IMR-90 (cell line): ENCODE measurements around the gene ZBTB7B. TPM values are rescaled to one million over a fixed set of nuclear protein-coding genes. Genes with fewer than 3 reads are reported as not detected.

Experiments
- ATAC-seq: fragments of 200-7000 bp; cut with Tn5 transposase; 2 replicates; pipeline ENCODE4 v1.9.1; 2020; ENCODE audit warnings: low read depth, mild to moderate bottlenecking, moderate library complexity
- BruUV-seq: library from RNA; stranded (reverse); fragments of 400-500 nt; replicated peaks from 2 replicates; lab custom pipeline; 2021; lab: Mats Ljungman, UMichigan
- CTCF ChIA-PET: fragments of 300-600 bp; formaldehyde crosslinking; extraction: SDS; loops from one replicate; lab custom pipeline; 2021; ENCODE audit warnings: antibody characterized with exemption; lab: Yijun Ruan, JAX
- POLR2A ChIA-PET: fragments of 300-600 bp; sonication (Branson Sonifier 250); formaldehyde crosslinking; loops from one replicate; lab custom pipeline; 2022; ENCODE audit warnings: antibody characterized with exemption; ENCODE audit not compliant: unreplicated experiment; lab: Charles Lee
- DNase-seq: peaks from one replicate; pipeline ENCODE4 v3.0.0; 2013
- H2AFZ ChIP-seq: replicated peaks from 2 replicates; pipeline ENCODE3; 2013; ENCODE audit warnings: low read length, mild to moderate bottlenecking; ENCODE audit not compliant: poor library complexity
- H2AK5ac ChIP-seq: 2 replicates; pipeline ENCODE4 v1.6.1; 2013; ENCODE audit warnings: low read depth, low read length, inconsistent platforms
- H2AK9ac ChIP-seq: replicated peaks from 2 replicates; pipeline ENCODE3; 2013; ENCODE audit warnings: mild to moderate bottlenecking, low read depth, low read length, moderate library complexity; ENCODE audit not compliant: poor library complexity
- H2BK120ac ChIP-seq: 2 replicates; pipeline ENCODE4 v1.6.1; 2013; ENCODE audit warnings: low read depth, low read length, inconsistent platforms
- H2BK15ac ChIP-seq: 3 replicates; pipeline ENCODE4 v1.6.1; 2013; ENCODE audit warnings: low read depth, low read length, inconsistent platforms
- H2BK20ac ChIP-seq: 2 replicates; pipeline ENCODE4 v1.6.1; 2013; ENCODE audit warnings: low read depth, mild to moderate bottlenecking, inconsistent platforms, low read length, moderate library complexity
- H2BK5ac ChIP-seq: 2 replicates; pipeline ENCODE4 v1.6.1; 2013; ENCODE audit warnings: mild to moderate bottlenecking, low read depth, low read length, inconsistent platforms; ENCODE audit not compliant: poor library complexity, severe bottlenecking
- H3K14ac ChIP-seq: replicated peaks from 2 replicates; pipeline ENCODE4 v1.6.1; 2013; ENCODE audit warnings: low read depth, low read length, inconsistent platforms
- H3K18ac ChIP-seq: 2 replicates; pipeline ENCODE4 v1.6.1; 2013; ENCODE audit warnings: low read depth, low read length, control low read depth
- H3K23ac ChIP-seq: 2 replicates; pipeline ENCODE4 v1.6.1; 2013; ENCODE audit warnings: low read depth, low read length, inconsistent platforms
- H3K27ac ChIP-seq: 2 replicates; pipeline ENCODE4 v1.5.1; 2013; ENCODE audit warnings: mild to moderate bottlenecking, control low read depth, low read length; ENCODE audit not compliant: insufficient read depth
- H3K27me3 ChIP-seq: 2 replicates; pipeline ENCODE4 v1.6.1; 2013; ENCODE audit warnings: low read length; ENCODE audit not compliant: control insufficient read depth, insufficient read depth
- H3K36me3 ChIP-seq: 2 replicates; pipeline ENCODE4 v1.6.1; 2013; ENCODE audit warnings: low read length, mixed read lengths; ENCODE audit not compliant: control insufficient read depth, insufficient read depth
- H3K4ac ChIP-seq: 2 replicates; pipeline ENCODE4 v1.6.1; 2013; ENCODE audit warnings: low read depth, low read length, inconsistent platforms
- H3K4me1 ChIP-seq: 2 replicates; pipeline ENCODE4 v1.6.1; 2013; ENCODE audit warnings: low read length, mixed read lengths; ENCODE audit not compliant: control insufficient read depth, insufficient read depth
- H3K4me2 ChIP-seq: 2 replicates; pipeline ENCODE4 v1.6.1; 2013; ENCODE audit warnings: low read depth, mild to moderate bottlenecking, control low read depth, low read length, moderate library complexity
- H3K4me3 ChIP-seq: 2 replicates; pipeline ENCODE4 v1.5.1; 2013; ENCODE audit warnings: low read depth, mild to moderate bottlenecking, control low read depth, low read length, moderate library complexity; ENCODE audit not compliant: insufficient read depth
- H3K56ac ChIP-seq: 2 replicates; pipeline ENCODE4 v1.6.1; 2013; ENCODE audit warnings: low read length, inconsistent platforms; ENCODE audit not compliant: insufficient read depth; ENCODE audit errors: extremely low read depth
- H3K79me1 ChIP-seq, 2 experiments: 2 replicates each; pipeline ENCODE4 v1.6.1; 2013; ENCODE audit warnings: low read length in 2 of 2, inconsistent platforms in 1 of 2, low read depth in 1 of 2
- H3K9ac ChIP-seq: 2 replicates; pipeline ENCODE4 v1.6.1; 2013; ENCODE audit warnings: low read depth, low read length, control low read depth
- H3K9me1 ChIP-seq: 2 replicates; pipeline ENCODE4 v1.6.1; 2013; ENCODE audit warnings: low read length, inconsistent platforms; ENCODE audit not compliant: insufficient read depth
- H3K9me3 ChIP-seq: 2 replicates; pipeline ENCODE4 v1.6.1; 2013; ENCODE audit warnings: low read length; ENCODE audit not compliant: control insufficient read depth, insufficient read depth
- H4K20me1 ChIP-seq: 2 replicates; pipeline ENCODE4 v1.6.1; 2013; ENCODE audit warnings: low read length, inconsistent platforms; ENCODE audit not compliant: insufficient read depth
- H4K5ac ChIP-seq: 2 replicates; pipeline ENCODE4 v1.6.1; 2013; ENCODE audit warnings: mild to moderate bottlenecking, low read depth, low read length, control low read depth
- H4K8ac ChIP-seq, 2 experiments: 2 replicates each; pipeline ENCODE4 v1.6.1; 2013; ENCODE audit warnings: low read depth in 2 of 2, low read length in 2 of 2, control low read depth in 1 of 2, inconsistent platforms in 1 of 2
- H4K91ac ChIP-seq: 2 replicates; pipeline ENCODE4 v1.6.1; 2013; ENCODE audit warnings: low read depth, low read length, inconsistent platforms; ENCODE audit not compliant: insufficient read depth
- BHLHE40 ChIP-seq: fragments of 150-350 bp; IDR thresholded peaks from 2 replicates; pipeline ENCODE4 v1.6.1; 2016; ENCODE audit warnings: mild to moderate bottlenecking, low read depth, low read length
- FOS ChIP-seq: fragments of 150-350 bp; IDR thresholded peaks from 2 replicates; pipeline ENCODE4 v1.6.1; 2016; ENCODE audit warnings: low read depth, low read length
- MAFK ChIP-seq: IDR thresholded peaks from 2 replicates; pipeline ENCODE4 v1.6.1; 2012; ENCODE audit warnings: low read depth, low read length, improper control_type of control experiment
- MXI1 ChIP-seq: IDR thresholded peaks from 2 replicates; pipeline ENCODE4 v1.6.1; 2012; ENCODE audit warnings: low read depth, mild to moderate bottlenecking, low read length, moderate library complexity, borderline replicate concordance
- NFE2L2 ChIP-seq: fragments of 150-350 bp; IDR thresholded peaks from 2 replicates; pipeline ENCODE4 v1.6.1; 2016; ENCODE audit warnings: low read depth, mild to moderate bottlenecking, low read length
- POLR2A ChIP-seq: IDR thresholded peaks from 2 replicates; pipeline ENCODE4 v1.6.1; 2012; ENCODE audit warnings: mild to moderate bottlenecking, low read depth, low read length
- RCOR1 ChIP-seq: IDR thresholded peaks from 2 replicates; pipeline ENCODE4 v1.6.1; 2012; ENCODE audit warnings: mild to moderate bottlenecking, low read length, improper control_type of control experiment; ENCODE audit not compliant: insufficient replicate concordance
- RFX5 ChIP-seq: IDR thresholded peaks from 2 replicates; pipeline ENCODE4 v1.8.0; 2012; ENCODE audit warnings: low read depth, mild to moderate bottlenecking, low read length, moderate library complexity
- WGBS, 2 experiments: methylation state at CpG; one replicate each; pipeline versions ENCODE4 v1.1.5 to v1.1.7; 2013; ENCODE audit warnings: missing lambda C conversion rate in 2 of 2; ENCODE audit not compliant: insufficient read length in 1 of 2; ENCODE audit errors: extremely low coverage in 2 of 2; 5-methylcytosine and 5-hydroxymethylcytosine counted together
- dilution Hi-C: fragments of 300-500 bp; cut with HindIII; formaldehyde crosslinking; loops from one replicate; pipeline ENCODE4 v1.14.3; 2018; ENCODE audit warnings: low sequenced_read_pairs; ENCODE audit not compliant: unreplicated experiment
- in situ Hi-C: fragments of 300-500 bp; cut with MboI; formaldehyde crosslinking; loops from 3 replicates; pipeline ENCODE4 v1.14.3; 2019; ENCODE audit warnings: low sequenced_read_pairs, inconsistent platforms, mixed read lengths
- intact Hi-C: fragments of 100-400 bp; cut with micrococcal nuclease; formaldehyde crosslinking; loops from 2 replicates; pipeline ENCODE4 v1.10.0; 2022
- polyA plus RNA-seq, 3 experiments: library from polyadenylated mRNA; depleted of rRNA; stranded (reverse); fragments of >200 nt; gene quantifications; 2 replicates each; pipeline ENCODE4 v1.2.3, GENCODE V29; 2012; ENCODE audit warnings: low replicate concordance in 1 of 3
- total RNA-seq: library from RNA; depleted of rRNA; stranded (reverse); fragments of >200 nt; gene quantifications from 2 replicates; pipeline ENCODE4 v1.2.3, GENCODE V29; 2012

Gene ZBTB7B
- total and polyA plus RNA-seq, 2 of the 4 experiments (the other 2 are of a cell fraction), result 7.7 to 17.4 TPM

DNA sequence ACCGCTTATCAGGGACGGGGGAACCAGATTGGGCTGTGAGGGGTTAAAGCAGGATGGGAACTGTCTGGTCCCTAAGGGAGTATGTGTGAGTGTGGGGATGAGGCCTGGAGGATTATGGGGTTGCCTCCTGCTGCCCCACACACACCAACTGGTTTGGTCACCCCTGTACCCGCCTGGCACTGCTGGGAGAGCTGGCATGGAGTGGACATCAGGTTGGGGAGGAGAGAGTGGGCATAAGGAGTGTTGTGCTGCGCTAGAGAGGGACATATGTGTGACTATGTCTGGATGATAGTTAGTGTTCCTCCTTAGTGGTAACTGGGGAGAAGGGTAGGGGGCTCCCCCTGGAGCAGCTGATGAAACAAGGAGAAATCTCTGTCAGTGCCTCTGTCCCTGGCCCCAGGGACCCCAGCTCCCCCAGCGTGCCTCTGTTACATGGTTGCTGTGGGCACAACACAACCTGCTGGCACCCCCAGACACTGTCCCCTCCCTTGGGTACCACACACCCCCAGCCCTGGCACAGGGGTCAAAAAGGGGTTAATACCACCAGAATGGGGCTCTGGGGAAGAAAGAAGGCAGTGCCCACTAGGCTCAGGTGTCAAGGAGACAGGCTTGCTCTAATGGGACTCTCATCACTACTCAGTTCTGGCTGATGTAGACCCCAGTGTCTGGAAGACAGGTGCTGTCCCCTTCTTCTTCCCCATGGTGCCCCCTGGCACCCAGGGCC is 1.9 kb downstream of the ZBTB7B start:
- H2AK5ac ChIP-seq, result peak overlapping the region; percentile 99
- peak overlapping the region; percentile 77 for H3K18ac ChIP-seq
- H3K14ac ChIP-seq, result peak overlapping the region; percentile 95
- peak overlapping the region; percentile 89 for H3K9ac ChIP-seq
- peaks cover 19% of the 10 kb centered on the region for H3K4me1 ChIP-seq
- H2AK9ac ChIP-seq, result peak overlapping the region; percentile 99
- H3K9me3 ChIP-seq, result no peaks in the 10 kb centered on the region
- H4K91ac ChIP-seq, result peak overlapping the region; percentile 98
- peaks cover under 1% of the 10 kb centered on the region; the same call in 1 of the 2 replicates for H4K20me1 ChIP-seq
- WGBS, 2 experiments, result no CpG with 5 or more reads among the region's 5 CpGs
- peak overlapping the region; percentile 90; the same call in 1 of the 2 replicates for H3K23ac ChIP-seq
- H2BK120ac ChIP-seq, result peak overlapping the region; percentile 90
- H3K9me1 ChIP-seq, result peaks cover 12% of the 10 kb centered on the region
- peak overlapping the region; percentile 66 for H3K56ac ChIP-seq
- H3K4me2 ChIP-seq, result peak overlapping the region; percentile 93
- peak overlapping the region; percentile 98 for H3K4me3 ChIP-seq
- peak overlapping the region; percentile 97; the same call in 2 of the 3 replicates for H2BK15ac ChIP-seq
- H3K27ac ChIP-seq, result peak overlapping the region; percentile 96
- H2AFZ ChIP-seq, result peak overlapping the region; percentile 93
- no peaks in the 10 kb centered on the region for H3K27me3 ChIP-seq
- BruUV-seq, result no TSS peak
- dilution Hi-C loops, result no loop called here
- H4K8ac ChIP-seq, result peak overlapping the region; percentile 92 to 98
- ATAC-seq (no peak), DNase-seq (no peak)
- ChIA-PET CTCF (interaction anchor here (1.6 kb wide), 1 partner anchor 12 kb away, joined by 7 read pairs; no protein-coding TSS in a partner anchor), POLR2A (no interaction called here)
- TF ChIP-seq MXI1, result no peak
- TF ChIP-seq NFE2L2, result no peak
- TF ChIP-seq MAFK, result no peak
- no peak for TF ChIP-seq RFX5
- TF ChIP-seq RCOR1, result no peak
- TF ChIP-seq BHLHE40, result no peak
- no peak for TF ChIP-seq FOS
- no peak for TF ChIP-seq POLR2A
- in situ Hi-C loops, result no loop called here
- H3K4ac ChIP-seq, result peak overlapping the region; percentile 99
- H3K36me3 ChIP-seq, result no peaks in the 10 kb centered on the region; the same call in none of the 2 replicates
- peak overlapping the region; percentile 91 for H2BK5ac ChIP-seq
- H3K79me1 ChIP-seq, result peaks cover 14 to 71% of the 10 kb centered on the region in 2 experiments
- H4K5ac ChIP-seq, result peak overlapping the region; percentile 85
- peak overlapping the region; percentile 87 for H2BK20ac ChIP-seq
- intact Hi-C loops, result loop anchor here (5.0 kb wide), 1 partner anchor 48 kb away; the partner anchor contains the start of gene ADAM15
